HG03521 (cell line): Measurements from ENCODE around the gene KY.

Source experiments
- ATAC-seq: cut with Tn5 transposase; IDR thresholded peaks from one replicate; pipeline ENCODE4 v1.9.1; 2021; ENCODE audit warnings: mild to moderate bottlenecking, moderate library complexity; ENCODE audit not compliant: unreplicated experiment

The KY gene

GRCh38 chr3:134647902-134648760, 2.7 kb downstream of the KY start:
- no peak for ATAC-seq

GRCh38 chr3:134646086-134646485, 4.7 kb downstream of the KY start:
- no peak for ATAC-seq

- no peak for ATAC-seq
These were observed 5.3 kb downstream of the KY start for GRCh38 chr3:134645515-134645914.

- ATAC-seq, result no peak
These were observed 5.9 kb downstream of the KY start for GRCh38 chr3:134644731-134645514.

GRCh38 chr3:134643150-134643675, 7.6 kb downstream of the KY start:
- no peak for ATAC-seq

- ATAC-seq, result no peak
These were observed 8.2 kb downstream of the KY start for GRCh38 chr3:134642445-134643149.

- ATAC-seq, result no peak
These were observed 9.0 kb downstream of the KY start for GRCh38 chr3:134641671-134642300.

GRCh38 chr3:134640872-134641470, 9.9 kb downstream of the KY start:
- no peak for ATAC-seq

GRCh38 chr3:134640378-134640777, 10.4 kb downstream of the KY start:
- ATAC-seq, result no peak

GRCh38 chr3:134638385-134639030, 12.3 kb downstream of the KY start:
- ATAC-seq, result no peak

GRCh38 chr3:134636406-134636805, 14.4 kb downstream of the KY start:
- no peak for ATAC-seq

GRCh38 chr3:134630506-134630905, 20.3 kb downstream of the KY start:
- ATAC-seq, result no peak

- no peak for ATAC-seq
These were observed 21.9 kb downstream of the KY start for GRCh38 chr3:134628884-134629283.

GRCh38 chr3:134627831-134628230, 23.0 kb downstream of the KY start:
- no peak for ATAC-seq

GRCh38 chr3:134625885-134626741, 24.7 kb downstream of the KY start:
- ATAC-seq, result no peak

GRCh38 chr3:134625462-134625861, 25.4 kb downstream of the KY start:
- no peak for ATAC-seq

- ATAC-seq, result no peak
These were observed 26.1 kb downstream of the KY start for GRCh38 chr3:134624537-134625287.

GRCh38 chr3:134623615-134624245, 27.1 kb downstream of the KY start:
- no peak for ATAC-seq
